H1 (cell line): ENCODE measurements around the gene DRC3. TPM values are rescaled to one million over a fixed set of nuclear protein-coding genes. Genes with fewer than 3 reads are reported as not detected.

Source experiments
- CTCF ChIP-seq, 3 experiments: IDR thresholded peaks; 1 replicate in 2 of 3; 2 replicates in 1 of 3; pipeline versions ENCODE4 v1.5.1 to v1.6.1; 2011; ENCODE audit warnings: low read length in 3 of 3, mild to moderate bottlenecking in 3 of 3, inconsistent platforms in 2 of 3, low read depth in 1 of 3, moderate library complexity in 1 of 3; ENCODE audit not compliant: insufficient read depth in 1 of 3; ENCODE audit errors: control extremely low read depth in 1 of 3
- EGR1 ChIP-seq: IDR thresholded peaks from 2 replicates; pipeline ENCODE4 v1.6.1; 2011; ENCODE audit warnings: low read depth, low read length, borderline replicate concordance
- RAD21 ChIP-seq, 2 experiments: IDR thresholded peaks in 1 of 2; conservative IDR thresholded peaks in 1 of 2; 2 replicates each; pipeline ENCODE4 v1.6.1; 2011; ENCODE audit warnings: low read depth in 2 of 2, low read length in 2 of 2, improper control_type of control experiment in 1 of 2, inconsistent platforms in 1 of 2, mild to moderate bottlenecking in 1 of 2, moderate library complexity in 1 of 2
- polyA plus RNA-seq, 7 experiments: library from polyadenylated mRNA; depleted of rRNA in 3 of 7; stranded (reverse) in 5 of 7; unstranded in 2 of 7; fragments of >200 nt in 5 of 7; fragments of 200-250 nt in 2 of 7; gene quantifications; 1 replicate in 5 of 7; 2 replicates in 1 of 7; 4 replicates in 1 of 7; pipeline versions ENCODE4 v1.2.1 to v1.2.3, GENCODE V29; 2011 to 2013; ENCODE audit warnings: missing spikeins in 2 of 7, mixed read lengths in 2 of 7
- total RNA-seq: library from RNA; stranded (reverse); fragmentation: NEBNext Ultra II Directional; extraction: Animal tissue kit (Norgen Biotek cat#: 25700); gene quantifications from 2 replicates; pipeline ENCODE4 v1.2.1, GENCODE V29; 2021
- TF ChIP-seq, protein P1 (sequence below): IDR thresholded peaks from 2 replicates; pipeline ENCODE4 v1.6.1; 2012; ENCODE audit warnings: low read length, inconsistent platforms

Gene DRC3
- total and polyA plus RNA-seq, 2 of the 8 experiments (the other 6 are each of a cell fraction or from before 2014, with no cell fraction given): 0.59 TPM; not detected in 1

DNA sequence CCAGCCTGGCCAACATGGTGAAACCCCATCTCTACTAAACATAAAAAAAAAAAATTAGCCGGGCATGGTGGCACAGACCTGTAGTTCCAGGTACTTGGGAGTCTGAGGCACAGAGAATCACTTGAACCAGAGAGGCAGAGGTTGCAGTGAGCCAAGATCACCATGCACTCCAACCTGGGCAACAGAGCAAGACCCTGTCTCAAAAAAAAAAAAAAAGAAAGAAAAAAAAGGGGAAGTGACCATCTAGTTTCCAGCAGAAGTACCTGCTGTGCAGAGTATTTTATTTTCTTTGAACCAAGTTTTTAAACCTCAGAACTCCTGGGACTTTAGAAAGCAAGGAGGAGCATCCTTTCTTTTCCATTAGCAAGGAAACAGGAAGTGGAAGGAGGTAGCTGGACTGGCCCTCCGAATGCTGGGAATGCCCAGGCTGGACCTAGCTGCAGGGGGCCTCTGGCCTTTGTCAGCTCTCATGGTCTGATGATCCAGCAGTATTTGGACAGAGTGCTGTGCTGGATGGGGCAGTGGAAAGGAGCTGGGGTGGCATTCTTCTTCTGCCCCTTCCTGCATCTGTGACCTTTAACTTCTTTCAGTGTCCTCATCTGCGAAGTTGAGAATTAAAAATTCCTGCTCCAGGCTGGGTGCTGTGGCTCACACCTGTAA lies 73.2 kb downstream of the DRC3 start (continued):
- TF ChIP-seq, protein P1, sequence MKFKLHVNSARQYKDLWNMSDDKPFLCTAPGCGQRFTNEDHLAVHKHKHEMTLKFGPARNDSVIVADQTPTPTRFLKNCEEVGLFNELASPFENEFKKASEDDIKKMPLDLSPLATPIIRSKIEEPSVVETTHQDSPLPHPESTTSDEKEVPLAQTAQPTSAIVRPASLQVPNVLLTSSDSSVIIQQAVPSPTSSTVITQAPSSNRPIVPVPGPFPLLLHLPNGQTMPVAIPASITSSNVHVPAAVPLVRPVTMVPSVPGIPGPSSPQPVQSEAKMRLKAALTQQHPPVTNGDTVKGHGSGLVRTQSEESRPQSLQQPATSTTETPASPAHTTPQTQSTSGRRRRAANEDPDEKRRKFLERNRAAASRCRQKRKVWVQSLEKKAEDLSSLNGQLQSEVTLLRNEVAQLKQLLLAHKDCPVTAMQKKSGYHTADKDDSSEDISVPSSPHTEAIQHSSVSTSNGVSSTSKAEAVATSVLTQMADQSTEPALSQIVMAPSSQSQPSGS: no peak
- TF ChIP-seq EGR1 (no peak), RAD21 (IDR thresholded peaks at IDR 0.05 in 1 of 2, conservative IDR thresholded peaks at IDR 0.05 in 1 of 2; ENCODE audit: low read depth in 2 of 2, low read length in 2 of 2) (no peak), CTCF (IDR thresholded peaks at IDR 0.05; ENCODE audit: control extremely low read depth in 1 of 3, insufficient read depth in 1 of 3, low read depth in 1 of 3, low read length in 3 of 3) (no peak)
